ENCODE results near the gene FMO3. TPM values are rescaled to one million over a fixed set of nuclear protein-coding genes. Genes with fewer than 3 reads are reported as not detected.

The FMO3 gene
- total RNA-seq, 1 experiment from 2014 or later: 0.12 TPM

GRCh38 chr1:171126504-171126903, 35.8 kb downstream of the FMO3 start:
- Histone ChIP-seq H3K9me3 (ENCODE audit: control insufficient read depth in 1 of 2, insufficient read depth in 1 of 2, low read depth in 1 of 2, low read length in 2 of 2) (no peaks in the 10 kb centered on the region), H3K4me2 (ENCODE audit: low read length) (no peak overlapping the region), H3K4me1 (ENCODE audit: control insufficient read depth in 1 of 2, insufficient read depth in 2 of 2, low read length in 2 of 2) (no peaks in the 10 kb centered on the region), H3K4me3 (replicated peaks in 1 of 2; ENCODE audit: low read depth in 1 of 2, low read length in 2 of 2) (no peak overlapping the region), H3K36me3 (ENCODE audit: control insufficient read depth in 1 of 2, insufficient read depth in 2 of 2, low read length in 2 of 2) (no peaks in the 10 kb centered on the region), H2AFZ (ENCODE audit: low read depth, low read length, poor library complexity, severe bottlenecking) (no peak overlapping the region), H3K9me2 (ENCODE audit: insufficient read depth) (no peaks in the 10 kb centered on the region), H3K9ac (ENCODE audit: low read length) (no peak overlapping the region), H3K79me2 (ENCODE audit: insufficient read depth, low read length) (no peaks in the 10 kb centered on the region), H3K27me3 (ENCODE audit: insufficient read depth, low read length) (no peaks in the 10 kb centered on the region), H4K20me1 (ENCODE audit: insufficient read depth) (no peaks in the 10 kb centered on the region), H3K27ac (ENCODE audit: low read depth, low read length) (no peak overlapping the region)
- TF ChIP-seq ATF3 (IDR thresholded peaks at IDR 0.05) (no peak), SP1 (IDR thresholded peaks at IDR 0.05; ENCODE audit: low read depth) (no peak), JUND (IDR thresholded peaks at IDR 0.05) (no peak), EGR1 (IDR thresholded peaks at IDR 0.05; ENCODE audit: low read depth) (no peak), ZBTB33 (IDR thresholded peaks at IDR 0.05; ENCODE audit: extremely low read depth, insufficient replicate concordance, low read length) (no peak), ELF1 (IDR thresholded peaks at IDR 0.05; ENCODE audit: borderline replicate concordance, low read depth) (no peak), EZH2 (IDR thresholded peaks at IDR 0.05) (no peak), TCF7L2 (IDR thresholded peaks at IDR 0.05; ENCODE audit: borderline replicate concordance, extremely low read depth, insufficient read depth, insufficient read length) (no peak), CBX3 (IDR thresholded peaks at IDR 0.05; ENCODE audit: low read depth) (no peak), REST (IDR thresholded peaks at IDR 0.05; ENCODE audit: low read depth) (no peak), CTCF (IDR thresholded peaks at IDR 0.05 in 2 of 3, conservative IDR thresholded peaks at IDR 0.05 in 1 of 3; ENCODE audit: borderline replicate concordance in 1 of 3, insufficient read depth in 1 of 3, low read depth in 2 of 3, low read length in 2 of 3) (no peak), CEBPB (IDR thresholded peaks at IDR 0.05; ENCODE audit: low read depth) (no peak), YY1 (IDR thresholded peaks at IDR 0.05; ENCODE audit: extremely low read depth, insufficient replicate concordance, low read depth, low read length) (no peak), MAX (IDR thresholded peaks at IDR 0.05) (no peak)
- ATAC-seq: no peak
- intact Hi-C loops (cut with micrococcal nuclease): no loop called here
- BruUV-seq (replicated peaks): no TSS peak
- DNase-seq (ENCODE audit: low read depth, low spot score): no peak
- ChIA-PET CTCF (no interaction called here), RAD21 (ENCODE audit: low non-redundant PET in 1 of 2, low total read pairs in 2 of 2, uncharacterized antibody in 2 of 2, unreplicated experiment in 2 of 2) (no interaction called here), POLR2A (no interaction called here)

Data from HCT116 (cell line).